ENCODE data around the gene PPIF.

DNA sequence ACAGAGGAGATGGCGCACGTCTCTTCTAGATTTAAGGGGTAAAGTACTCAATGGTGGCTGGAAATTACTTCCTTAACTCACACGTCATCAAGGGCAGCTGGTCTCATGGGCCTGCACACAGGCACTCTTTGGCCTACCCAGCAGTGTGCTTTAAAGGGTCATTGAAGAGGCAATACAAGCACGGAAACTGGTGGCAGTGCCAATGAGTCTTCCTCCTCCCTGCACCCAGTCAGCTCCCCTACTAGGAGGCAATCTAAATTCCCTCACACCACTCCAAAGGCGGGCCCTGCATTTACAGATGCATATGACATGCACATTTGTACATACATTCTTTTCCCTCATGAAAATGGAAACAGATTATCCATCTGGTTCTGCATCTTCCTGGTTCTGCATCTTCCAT lies 47.4 kb downstream of the PPIF start:
- TF ChIP-seq, protein P1, sequence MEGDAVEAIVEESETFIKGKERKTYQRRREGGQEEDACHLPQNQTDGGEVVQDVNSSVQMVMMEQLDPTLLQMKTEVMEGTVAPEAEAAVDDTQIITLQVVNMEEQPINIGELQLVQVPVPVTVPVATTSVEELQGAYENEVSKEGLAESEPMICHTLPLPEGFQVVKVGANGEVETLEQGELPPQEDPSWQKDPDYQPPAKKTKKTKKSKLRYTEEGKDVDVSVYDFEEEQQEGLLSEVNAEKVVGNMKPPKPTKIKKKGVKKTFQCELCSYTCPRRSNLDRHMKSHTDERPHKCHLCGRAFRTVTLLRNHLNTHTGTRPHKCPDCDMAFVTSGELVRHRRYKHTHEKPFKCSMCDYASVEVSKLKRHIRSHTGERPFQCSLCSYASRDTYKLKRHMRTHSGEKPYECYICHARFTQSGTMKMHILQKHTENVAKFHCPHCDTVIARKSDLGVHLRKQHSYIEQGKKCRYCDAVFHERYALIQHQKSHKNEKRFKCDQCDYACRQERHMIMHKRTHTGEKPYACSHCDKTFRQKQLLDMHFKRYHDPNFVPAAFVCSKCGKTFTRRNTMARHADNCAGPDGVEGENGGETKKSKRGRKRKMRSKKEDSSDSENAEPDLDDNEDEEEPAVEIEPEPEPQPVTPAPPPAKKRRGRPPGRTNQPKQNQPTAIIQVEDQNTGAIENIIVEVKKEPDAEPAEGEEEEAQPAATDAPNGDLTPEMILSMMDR (IDR thresholded peaks at IDR 0.05 in 4 of 5, conservative IDR thresholded peaks at IDR 0.05 in 1 of 5), result no peak
- no peak for TF ChIP-seq POLR2A (IDR thresholded peaks at IDR 0.05)

Measured in gastrocnemius medialis (tissue), 4 donors.